Progenitor cell of endocrine pancreas (in vitro differentiated cells): ENCODE results near the gene ABCG2. TPM values are rescaled to one million over a fixed set of nuclear protein-coding genes. Genes with fewer than 3 reads are reported as not detected.

Experiments
- DNase-seq: peaks from one replicate; pipeline ENCODE4 v3.0.0; 2021; ENCODE audit warnings: low spot score; ENCODE audit not compliant: unreplicated experiment
- H3K27ac Mint-ChIP-seq: 2 replicates; pipeline ENCODE4 v1.8.0; 2021; ENCODE audit warnings: mild to moderate bottlenecking, moderate library complexity, mixed read lengths
- H3K27me3 Mint-ChIP-seq: 2 replicates; pipeline ENCODE4 v1.8.0; 2021; ENCODE audit warnings: mixed read lengths
- H3K36me3 Mint-ChIP-seq: 2 replicates; pipeline ENCODE4 v1.8.0; 2022; ENCODE audit warnings: mixed read lengths; ENCODE audit not compliant: insufficient read depth
- H3K4me1 Mint-ChIP-seq: 2 replicates; pipeline ENCODE4 v1.8.0; 2021; ENCODE audit warnings: low read depth, mixed read lengths
- H3K4me3 Mint-ChIP-seq: 2 replicates; pipeline ENCODE4 v1.8.0; 2021; ENCODE audit warnings: low read depth, mild to moderate bottlenecking, moderate library complexity, mixed read lengths
- H3K9me3 Mint-ChIP-seq: 2 replicates; pipeline ENCODE4 v1.8.0; 2021; ENCODE audit warnings: low read depth, mixed read lengths
- total RNA-seq: library from RNA; stranded (reverse); gene quantifications from 2 replicates; pipeline ENCODE4 v1.2.1, GENCODE V29; 2021
- TF ChIP-seq, protein P1 (sequence below): fragments of 200-600 bp; sonication (generic); IDR thresholded peaks from one replicate; pipeline ENCODE4 v1.5.0; 2021; ENCODE audit warnings: antibody characterized with exemption, mild to moderate bottlenecking; ENCODE audit not compliant: unreplicated experiment

ABCG2 gene
- total RNA-seq, 1 donor from 2014 or later: 2.3 TPM

DNA sequence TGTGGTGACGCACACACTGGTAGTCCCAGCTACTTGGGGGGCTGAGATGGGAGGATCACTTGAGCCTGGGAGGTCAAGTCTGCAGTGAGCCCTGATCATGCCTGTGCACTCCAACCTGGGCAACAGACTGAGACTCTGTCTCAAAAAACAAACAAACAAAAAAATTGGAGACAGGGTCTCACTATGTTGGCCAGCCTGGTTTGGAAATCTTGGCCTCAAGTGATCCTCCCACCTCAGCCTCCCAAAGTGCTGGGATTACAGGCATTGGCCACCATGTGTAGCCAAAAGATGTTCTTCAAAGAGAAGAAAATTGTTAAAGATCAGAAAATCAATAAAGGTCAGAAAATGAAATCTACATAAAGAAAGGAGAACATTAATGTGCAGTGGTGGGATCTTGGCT lies 41.7 kb upstream of the ABCG2 start:
- TF ChIP-seq, protein P1, sequence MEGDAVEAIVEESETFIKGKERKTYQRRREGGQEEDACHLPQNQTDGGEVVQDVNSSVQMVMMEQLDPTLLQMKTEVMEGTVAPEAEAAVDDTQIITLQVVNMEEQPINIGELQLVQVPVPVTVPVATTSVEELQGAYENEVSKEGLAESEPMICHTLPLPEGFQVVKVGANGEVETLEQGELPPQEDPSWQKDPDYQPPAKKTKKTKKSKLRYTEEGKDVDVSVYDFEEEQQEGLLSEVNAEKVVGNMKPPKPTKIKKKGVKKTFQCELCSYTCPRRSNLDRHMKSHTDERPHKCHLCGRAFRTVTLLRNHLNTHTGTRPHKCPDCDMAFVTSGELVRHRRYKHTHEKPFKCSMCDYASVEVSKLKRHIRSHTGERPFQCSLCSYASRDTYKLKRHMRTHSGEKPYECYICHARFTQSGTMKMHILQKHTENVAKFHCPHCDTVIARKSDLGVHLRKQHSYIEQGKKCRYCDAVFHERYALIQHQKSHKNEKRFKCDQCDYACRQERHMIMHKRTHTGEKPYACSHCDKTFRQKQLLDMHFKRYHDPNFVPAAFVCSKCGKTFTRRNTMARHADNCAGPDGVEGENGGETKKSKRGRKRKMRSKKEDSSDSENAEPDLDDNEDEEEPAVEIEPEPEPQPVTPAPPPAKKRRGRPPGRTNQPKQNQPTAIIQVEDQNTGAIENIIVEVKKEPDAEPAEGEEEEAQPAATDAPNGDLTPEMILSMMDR: no peak
- no peaks in the 10 kb centered on the region for H3K36me3 Mint-ChIP-seq
- H3K9me3 Mint-ChIP-seq: no peaks in the 10 kb centered on the region
- no peak overlapping the region for H3K27ac Mint-ChIP-seq
- H3K4me3 Mint-ChIP-seq: no peak overlapping the region
- H3K27me3 Mint-ChIP-seq: no peaks in the 10 kb centered on the region
- DNase-seq: no peak
- H3K4me1 Mint-ChIP-seq: peaks cover 12% of the 10 kb centered on the region

DNA sequence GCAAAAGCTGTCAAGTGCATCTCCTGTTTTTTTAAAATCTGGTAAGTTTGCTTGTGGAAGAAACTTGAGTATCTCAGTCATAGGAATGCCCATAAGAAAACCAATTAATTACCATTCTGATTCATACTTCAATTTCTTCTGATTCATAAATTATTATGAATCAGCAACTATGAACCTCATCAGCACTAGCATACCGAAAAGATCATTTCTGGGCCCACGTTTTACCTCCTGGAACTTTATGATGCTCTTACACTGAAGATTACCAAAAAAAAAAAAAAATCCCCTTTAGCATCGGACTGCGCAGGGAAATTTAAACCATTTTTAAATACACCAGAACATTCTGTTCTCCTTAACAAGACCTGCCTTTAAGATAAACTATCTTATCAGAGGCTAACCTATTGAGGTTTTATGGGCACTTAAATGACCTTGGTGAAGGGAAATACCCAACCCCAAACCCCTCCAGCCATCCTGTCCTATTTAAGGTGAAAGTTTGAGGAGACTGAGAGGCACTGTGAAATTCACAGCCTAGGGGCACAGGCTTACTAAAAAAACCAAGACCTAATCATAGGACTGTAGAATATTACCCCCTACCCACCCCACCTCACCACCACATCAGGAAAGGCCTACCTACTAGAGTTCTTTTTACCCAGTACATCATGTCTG lies 38.2 kb upstream of the ABCG2 start:
- Mint-ChIP-seq H3K4me3 (no peak overlapping the region), H3K9me3 (no peaks in the 10 kb centered on the region), H3K36me3 (no peaks in the 10 kb centered on the region), H3K27ac (no peak overlapping the region), H3K4me1 (peaks cover 12% of the 10 kb centered on the region), H3K27me3 (no peaks in the 10 kb centered on the region)
- TF ChIP-seq, protein P1: no peak
- DNase-seq: no peak

DNA sequence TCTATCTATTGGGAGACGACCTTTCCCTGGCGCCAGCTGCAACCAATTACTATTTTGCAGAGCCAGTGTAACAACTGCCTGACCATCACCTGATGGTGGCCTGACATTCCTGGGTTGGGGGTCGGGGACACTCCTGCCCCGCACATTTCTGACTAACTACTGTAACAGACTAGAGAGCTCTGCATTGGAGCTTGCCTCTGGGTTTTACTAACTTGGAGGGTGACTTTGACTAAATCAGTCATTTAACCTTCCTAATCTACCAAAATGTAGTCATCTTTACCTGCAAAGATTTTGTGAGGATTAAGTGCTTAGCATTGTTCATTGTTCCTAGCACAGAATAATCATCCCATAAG lies 37.5 kb upstream of the ABCG2 start:
- Mint-ChIP-seq H3K9me3 (no peaks in the 10 kb centered on the region), H3K4me3 (no peak overlapping the region), H3K27ac (no peak overlapping the region), H3K36me3 (no peaks in the 10 kb centered on the region), H3K4me1 (peaks cover 12% of the 10 kb centered on the region), H3K27me3 (no peaks in the 10 kb centered on the region)
- DNase-seq: no peak
- TF ChIP-seq, protein P1: no peak

DNA sequence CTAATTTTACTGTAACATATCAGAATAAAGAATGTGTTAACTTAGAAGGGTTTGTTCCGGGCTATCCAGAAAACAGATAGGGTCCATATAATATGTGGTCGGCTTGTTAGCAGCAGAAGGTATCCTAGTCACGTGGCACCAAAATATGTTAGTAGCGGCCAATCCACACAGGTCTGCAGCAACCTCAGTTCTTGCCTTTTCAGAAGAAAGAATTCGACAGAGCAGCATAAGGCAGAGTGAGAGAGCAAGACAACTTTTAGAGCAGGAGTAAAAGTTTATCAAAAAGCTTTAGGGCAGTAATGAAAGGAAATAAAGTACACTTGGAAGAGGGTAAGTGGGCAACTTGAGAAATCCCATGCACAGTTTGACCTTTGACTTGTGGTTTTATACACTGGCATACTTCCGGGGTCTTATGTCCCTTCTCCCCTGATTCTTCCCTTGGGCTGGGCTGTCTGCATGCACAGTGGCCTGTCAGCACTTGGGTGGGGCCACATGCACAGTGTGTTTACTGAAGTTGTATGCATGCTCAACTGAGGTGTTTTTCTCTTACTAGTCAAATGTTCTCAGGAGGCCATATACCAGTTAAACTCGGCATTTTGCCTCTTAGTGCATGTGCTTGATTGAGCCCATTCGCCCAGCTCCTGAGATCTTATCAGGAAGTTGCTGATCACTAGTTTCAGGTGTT lies 37.0 kb upstream of the ABCG2 start:
- no peak for DNase-seq
- H3K27me3 Mint-ChIP-seq: no peaks in the 10 kb centered on the region
- no peak overlapping the region for H3K4me3 Mint-ChIP-seq
- H3K4me1 Mint-ChIP-seq: peaks cover 12% of the 10 kb centered on the region
- peak overlapping the region; percentile 36 for H3K27ac Mint-ChIP-seq
- TF ChIP-seq, protein P1: no peak
- H3K9me3 Mint-ChIP-seq: no peaks in the 10 kb centered on the region
- H3K36me3 Mint-ChIP-seq: no peaks in the 10 kb centered on the region

DNA sequence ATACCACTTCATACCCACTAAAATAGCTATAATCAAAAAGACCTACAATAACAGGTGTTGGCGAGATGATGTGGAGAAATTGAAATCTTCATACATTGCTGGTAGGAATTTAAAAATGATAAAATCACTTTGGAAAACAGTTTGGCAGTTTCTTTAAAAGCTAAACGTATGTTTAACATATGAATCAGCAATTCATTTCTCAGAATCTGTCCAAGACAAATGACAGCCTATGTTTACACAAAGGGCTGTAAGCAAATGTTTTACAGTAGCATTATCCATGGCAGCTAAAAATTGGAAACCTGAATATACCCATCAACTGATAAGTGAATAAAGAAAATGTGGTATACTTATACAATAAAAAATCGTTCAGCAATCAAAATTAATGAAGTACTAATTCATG lies 33.0 kb upstream of the ABCG2 start:
- H3K4me3 Mint-ChIP-seq: no peak overlapping the region
- peaks cover 15% of the 10 kb centered on the region for H3K4me1 Mint-ChIP-seq
- no peaks in the 10 kb centered on the region for H3K27me3 Mint-ChIP-seq
- TF ChIP-seq, protein P1: no peak
- no peaks in the 10 kb centered on the region for H3K9me3 Mint-ChIP-seq
- no peak overlapping the region for H3K27ac Mint-ChIP-seq
- no peaks in the 10 kb centered on the region for H3K36me3 Mint-ChIP-seq
- no peak for DNase-seq
